Right ventricle myocardium superior (tissue), 1 donor: Measurements from ENCODE around the gene FEN1. TPM values are rescaled to one million over a fixed set of nuclear protein-coding genes. Genes with fewer than 3 reads are reported as not detected.

Source experiments
- ATAC-seq: fragments of 200-7000 bp; cut with Tn5 transposase; one replicate; pipeline ENCODE4 v1.9.1; 2020; ENCODE audit warnings: mild to moderate bottlenecking; ENCODE audit not compliant: poor library complexity
- DNase-seq: peaks from one replicate; pipeline ENCODE4 v3.0.0-alpha.2; 2020
- intact Hi-C: fragments of 100-400 bp; cut with DNase I; formaldehyde crosslinking; loops from one replicate; pipeline ENCODE4 v1.11.2; 2022
- long read RNA-seq: library from polyadenylated mRNA; unstranded; transcript quantifications from one replicate; pipeline ENCODE4 v2.0.0, GENCODE V29; 2021
- total RNA-seq: library from RNA; stranded (reverse); fragmentation: NEBNext Ultra II Directional; extraction: Animal tissue kit (Norgen Biotek cat#: 25700); gene quantifications from one replicate; pipeline ENCODE4 v1.2.1, GENCODE V29; 2021
- donor health status: DM: no; HTN: yes; CAD: no; lungs with severe emphysema.

FEN1 gene
- total RNA-seq, result 6.3 TPM
- long read RNA-seq, transcript FEN1-201 (2 exons, 2,296 nt), result major isoform, 24 of 24 reads
- long read RNA-seq, partial matches to known transcripts, result 0 of 24 reads
- long read RNA-seq, other reads (novel, unspliced or antisense), result 0 of 24 reads

GRCh38 chr11:61792310-61793082 is at the start of gene FEN1, which contains the start of gene TMEM258:
Gene FEN1 (plus strand): TSS chr11:61792911. CDS start chr11:61795362, 2,451 bp downstream.
Gene TMEM258 (minus strand): TSS chr11:61792599. CDS start chr11:61792558, 41 bp downstream.
- ATAC-seq, result peak; percentile 95
- peak; percentile 93 for DNase-seq
- intact Hi-C loops, result loop anchor here (10.0 kb wide), 1 partner anchor 292 kb away; no protein-coding TSS in a partner anchor

GRCh38 chr11:61743486-61744095 is 49.1 kb upstream of the FEN1 start:
- intact Hi-C loops, result no loop called here
- no peak for ATAC-seq
- no peak for DNase-seq

- intact Hi-C loops, result no loop called here
Measured at GRCh38 chr11:61744181-61744580, 48.5 kb upstream of the FEN1 start.

GRCh38 chr11:61744609-61745156 is 48.0 kb upstream of the FEN1 start:
- no peak for DNase-seq
- ATAC-seq, result no peak
- intact Hi-C loops, result no loop called here

More at GRCh38 chr11:61744181-61744580, 48.5 kb upstream of the FEN1 start:
- DNase-seq (no peak), ATAC-seq (no peak)

GRCh38 chr11:61745781-61746441 is 46.8 kb upstream of the FEN1 start:
- intact Hi-C loops, result no loop called here

GRCh38 chr11:61746442-61747191 is 46.1 kb upstream of the FEN1 start:
- intact Hi-C loops, result no loop called here
- no peak for DNase-seq
- ATAC-seq, result no peak

More at GRCh38 chr11:61745781-61746441, 46.8 kb upstream of the FEN1 start:
- ATAC-seq (no peak), DNase-seq (no peak)

- intact Hi-C loops, result no loop called here
- DNase-seq (peak; percentile 85), ATAC-seq (peak; percentile 90)
Measured at GRCh38 chr11:61747192-61747966, 45.3 kb upstream of the FEN1 start.

GRCh38 chr11:61747967-61748285 is 44.8 kb upstream of the FEN1 start:
- DNase-seq (no peak), ATAC-seq (no peak)
- intact Hi-C loops, result no loop called here

GRCh38 chr11:61749591-61750217 is 43.0 kb upstream of the FEN1 start:
- intact Hi-C loops, result no loop called here
- DNase-seq (no peak), ATAC-seq (no peak)

GRCh38 chr11:61750631-61751273 is 42.0 kb upstream of the FEN1 start:
- ATAC-seq (no peak), DNase-seq (no peak)
- intact Hi-C loops, result no loop called here

- ATAC-seq, result no peak
- intact Hi-C loops, result no loop called here
- DNase-seq, result no peak
Measured at GRCh38 chr11:61751384-61751783, 41.3 kb upstream of the FEN1 start.

GRCh38 chr11:61752117-61752924 is 40.4 kb upstream of the FEN1 start, which contains the start of gene MYRF:
Gene MYRF (plus strand): TSS chr11:61752636. CDS start chr11:61752745, 109 bp downstream.
- peak; percentile 61 for DNase-seq
- ATAC-seq, result peak; percentile 63
- intact Hi-C loops, result no loop called here

- intact Hi-C loops, result no loop called here
- ATAC-seq, result no peak
- DNase-seq, result no peak
Measured at GRCh38 chr11:61752925-61753521, 39.7 kb upstream of the FEN1 start.

GRCh38 chr11:61753672-61754071 is 39.0 kb upstream of the FEN1 start:
- DNase-seq (no peak), ATAC-seq (no peak)
- intact Hi-C loops, result no loop called here
